ENCODE results near the gene FOXRED1.

The FOXRED1 gene

DNA sequence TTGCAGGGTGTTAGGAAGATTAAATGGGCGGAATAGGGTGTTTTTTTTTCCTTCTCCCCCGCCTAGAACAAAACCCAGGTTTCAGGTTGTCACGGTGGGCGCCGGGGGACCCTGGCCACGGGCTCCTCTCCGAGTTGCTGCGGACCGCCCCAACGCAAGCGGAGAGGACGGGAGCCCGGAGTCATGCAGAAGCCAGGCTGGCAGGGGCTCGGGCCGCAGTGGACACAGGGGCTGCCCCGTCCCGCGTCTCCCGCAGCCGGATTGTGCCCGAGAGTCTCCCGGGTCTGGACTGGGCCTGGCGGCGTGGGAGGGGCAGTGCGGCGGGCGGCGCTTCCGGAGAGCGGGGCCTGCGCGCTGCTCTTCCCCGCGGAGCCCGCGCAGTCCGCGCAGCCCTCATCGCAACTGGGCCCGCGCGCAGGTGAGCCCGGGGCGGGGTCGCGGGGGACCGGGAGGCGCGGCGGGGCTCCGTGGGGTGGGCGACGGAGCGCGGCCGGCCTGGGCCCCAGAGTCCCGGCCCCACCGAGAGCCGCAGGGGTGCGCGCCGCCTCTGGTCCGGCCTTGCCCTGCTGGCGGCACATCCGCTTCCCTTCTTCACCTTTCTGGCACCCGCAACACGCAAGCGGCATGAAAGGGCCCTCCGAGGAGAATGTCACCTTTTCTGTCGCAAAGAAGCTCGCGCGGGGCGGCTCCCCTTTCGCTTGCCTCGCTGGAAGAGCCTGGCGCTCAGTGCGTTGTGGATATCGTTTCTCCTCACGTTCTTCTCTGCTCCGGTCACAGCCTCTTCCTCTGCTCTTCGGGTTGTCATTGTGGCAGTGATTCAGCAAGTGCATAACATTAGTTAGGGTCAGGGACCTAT is 14.0 kb downstream of the FOXRED1 start, which contains the start of gene TIRAP:
Gene TIRAP, plus strand, starts transcription at position 358 of the 856 bp plus-strand sequence. CDS start 7,802 bp downstream, outside the sequence.
- no peaks in the 10 kb centered on the region for H3K9me3 Mint-ChIP-seq
- TF ChIP-seq, protein P1, sequence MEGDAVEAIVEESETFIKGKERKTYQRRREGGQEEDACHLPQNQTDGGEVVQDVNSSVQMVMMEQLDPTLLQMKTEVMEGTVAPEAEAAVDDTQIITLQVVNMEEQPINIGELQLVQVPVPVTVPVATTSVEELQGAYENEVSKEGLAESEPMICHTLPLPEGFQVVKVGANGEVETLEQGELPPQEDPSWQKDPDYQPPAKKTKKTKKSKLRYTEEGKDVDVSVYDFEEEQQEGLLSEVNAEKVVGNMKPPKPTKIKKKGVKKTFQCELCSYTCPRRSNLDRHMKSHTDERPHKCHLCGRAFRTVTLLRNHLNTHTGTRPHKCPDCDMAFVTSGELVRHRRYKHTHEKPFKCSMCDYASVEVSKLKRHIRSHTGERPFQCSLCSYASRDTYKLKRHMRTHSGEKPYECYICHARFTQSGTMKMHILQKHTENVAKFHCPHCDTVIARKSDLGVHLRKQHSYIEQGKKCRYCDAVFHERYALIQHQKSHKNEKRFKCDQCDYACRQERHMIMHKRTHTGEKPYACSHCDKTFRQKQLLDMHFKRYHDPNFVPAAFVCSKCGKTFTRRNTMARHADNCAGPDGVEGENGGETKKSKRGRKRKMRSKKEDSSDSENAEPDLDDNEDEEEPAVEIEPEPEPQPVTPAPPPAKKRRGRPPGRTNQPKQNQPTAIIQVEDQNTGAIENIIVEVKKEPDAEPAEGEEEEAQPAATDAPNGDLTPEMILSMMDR (IDR thresholded peaks at IDR 0.05), result no peak
- peaks cover 10% of the 10 kb centered on the region for H3K36me3 Mint-ChIP-seq (ENCODE audit: low read depth)
- H3K4me1 Mint-ChIP-seq, result peaks cover 39% of the 10 kb centered on the region
- peaks cover 7% of the 10 kb centered on the region for H3K27me3 Mint-ChIP-seq (ENCODE audit: low read depth, poor library complexity)
- DNase-seq, result peak; percentile 73
- peak within 1 kb of the TSS; percentile 94 for H3K4me3 Mint-ChIP-seq
- H3K27ac Mint-ChIP-seq, result no peak within 1 kb of the TSS

DNA sequence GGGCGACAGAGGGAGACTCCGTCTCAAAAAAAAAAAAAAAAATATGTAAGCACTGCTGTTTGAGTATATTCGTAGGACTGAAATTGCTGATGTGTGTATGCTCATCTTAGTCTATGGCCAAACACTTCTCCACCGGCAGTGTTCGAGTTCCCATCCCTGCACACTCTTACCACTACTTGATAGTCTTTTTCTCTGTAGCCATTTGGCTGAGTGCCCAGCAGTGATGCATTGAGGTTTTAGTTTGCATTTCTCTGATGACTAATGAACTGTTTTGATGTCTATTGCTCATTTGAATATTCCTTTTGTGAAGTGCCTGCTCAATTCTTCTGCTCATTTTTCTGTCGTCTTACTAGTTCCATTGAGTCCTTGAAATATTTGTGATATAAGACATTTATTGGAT is 15.9 kb downstream of the FOXRED1 start:
- no peak overlapping the region for H3K27ac Mint-ChIP-seq
- TF ChIP-seq, protein P1 (IDR thresholded peaks at IDR 0.05), result no peak

DNA sequence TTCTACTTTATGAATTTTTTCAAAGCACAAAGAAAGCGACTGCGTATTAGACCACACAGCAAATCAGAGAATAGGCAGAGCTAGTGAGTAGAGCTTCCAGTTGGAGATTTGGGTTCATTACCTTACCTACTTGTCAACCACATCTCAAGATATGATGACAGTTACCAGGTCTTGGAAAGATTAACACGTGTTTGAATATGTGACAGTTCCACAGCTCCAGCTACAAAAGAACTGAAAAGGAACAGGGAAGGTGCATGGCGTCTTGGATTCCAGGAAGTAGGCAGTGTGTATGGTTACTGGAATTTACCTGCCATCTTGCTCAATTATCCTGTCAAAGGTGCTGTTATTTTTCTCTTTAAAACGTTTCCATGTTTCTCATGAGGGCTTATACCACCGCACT is 19.3 kb downstream of the FOXRED1 start:
- H3K36me3 Mint-ChIP-seq (ENCODE audit: low read depth), result peaks cover 22% of the 10 kb centered on the region
- DNase-seq, result no peak
- peaks cover 11% of the 10 kb centered on the region for H3K27me3 Mint-ChIP-seq (ENCODE audit: low read depth, poor library complexity)
- H3K27ac Mint-ChIP-seq, result no peak overlapping the region
- TF ChIP-seq, protein P1 (IDR thresholded peaks at IDR 0.05), result no peak
- no peak overlapping the region for H3K4me3 Mint-ChIP-seq
- peaks cover 10% of the 10 kb centered on the region for H3K4me1 Mint-ChIP-seq
- H3K9me3 Mint-ChIP-seq, result no peaks in the 10 kb centered on the region

More for the DNA sequence above, 15.9 kb downstream of the FOXRED1 start:
- H3K9me3 Mint-ChIP-seq, result no peaks in the 10 kb centered on the region
- peaks cover 30% of the 10 kb centered on the region for H3K4me1 Mint-ChIP-seq
- no peak for DNase-seq
- H3K4me3 Mint-ChIP-seq, result peak overlapping the region; percentile 6
- H3K27me3 Mint-ChIP-seq (ENCODE audit: low read depth, poor library complexity), result peaks cover 7% of the 10 kb centered on the region
- H3K36me3 Mint-ChIP-seq (ENCODE audit: low read depth), result peaks cover 11% of the 10 kb centered on the region

DNA sequence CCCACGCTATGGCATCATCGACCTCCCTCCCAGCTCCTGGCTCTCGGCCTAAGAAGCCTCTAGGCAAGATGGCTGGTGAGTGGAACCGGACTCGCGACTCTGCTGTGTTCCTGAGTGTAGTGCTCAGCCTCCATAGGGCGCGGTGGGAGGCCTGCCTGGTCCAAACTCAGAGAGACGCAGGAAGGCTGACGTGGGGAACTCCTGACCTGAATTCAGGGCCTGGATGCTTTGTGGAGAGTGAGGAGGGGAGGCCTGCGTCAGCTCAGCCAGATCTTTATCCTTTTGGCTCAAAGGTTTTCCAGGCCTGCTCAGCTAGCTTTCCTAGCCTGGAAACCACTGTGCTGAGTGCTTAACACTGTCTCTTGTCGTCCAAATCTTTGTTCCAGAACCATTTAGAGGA is 21.9 kb downstream of the FOXRED1 start:
- H3K27me3 Mint-ChIP-seq (ENCODE audit: low read depth, poor library complexity), result peaks cover 7% of the 10 kb centered on the region
- H3K9me3 Mint-ChIP-seq, result no peaks in the 10 kb centered on the region
- no peaks in the 10 kb centered on the region for H3K4me1 Mint-ChIP-seq
- peak overlapping the region; percentile 65 for H3K27ac Mint-ChIP-seq
- H3K36me3 Mint-ChIP-seq (ENCODE audit: low read depth), result peaks cover 40% of the 10 kb centered on the region
- no peak overlapping the region for H3K4me3 Mint-ChIP-seq
- no peak for DNase-seq
- TF ChIP-seq, protein P1 (IDR thresholded peaks at IDR 0.05), result no peak

DNA sequence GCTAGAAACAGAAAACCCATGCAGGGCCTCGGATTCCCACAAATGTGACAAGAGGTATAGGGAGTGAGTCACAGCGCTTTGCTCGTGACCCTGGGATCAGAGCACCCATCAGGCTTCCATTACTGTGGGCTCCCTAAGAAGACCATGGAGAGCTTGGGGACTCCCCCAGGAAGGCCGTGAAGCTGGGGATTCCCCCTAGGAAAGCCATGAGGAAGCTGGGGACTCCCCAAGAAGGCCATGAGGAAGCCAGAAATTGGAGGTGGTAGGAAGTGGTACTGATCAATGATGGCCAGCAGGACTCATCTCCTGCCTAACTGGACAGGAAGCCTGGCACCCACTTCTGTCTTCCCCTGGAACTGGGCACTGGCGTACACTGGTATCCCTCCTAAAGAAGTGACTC is 24.8 kb downstream of the FOXRED1 start:
- no peak overlapping the region for H3K27ac Mint-ChIP-seq
- no peaks in the 10 kb centered on the region for H3K9me3 Mint-ChIP-seq
- H3K36me3 Mint-ChIP-seq (ENCODE audit: low read depth), result peaks cover 46% of the 10 kb centered on the region
- H3K4me3 Mint-ChIP-seq, result no peak overlapping the region
- H3K27me3 Mint-ChIP-seq (ENCODE audit: low read depth, poor library complexity), result peaks cover 4% of the 10 kb centered on the region
- TF ChIP-seq, protein P1 (IDR thresholded peaks at IDR 0.05), result no peak
- H3K4me1 Mint-ChIP-seq, result no peaks in the 10 kb centered on the region
- DNase-seq, result no peak

DNA sequence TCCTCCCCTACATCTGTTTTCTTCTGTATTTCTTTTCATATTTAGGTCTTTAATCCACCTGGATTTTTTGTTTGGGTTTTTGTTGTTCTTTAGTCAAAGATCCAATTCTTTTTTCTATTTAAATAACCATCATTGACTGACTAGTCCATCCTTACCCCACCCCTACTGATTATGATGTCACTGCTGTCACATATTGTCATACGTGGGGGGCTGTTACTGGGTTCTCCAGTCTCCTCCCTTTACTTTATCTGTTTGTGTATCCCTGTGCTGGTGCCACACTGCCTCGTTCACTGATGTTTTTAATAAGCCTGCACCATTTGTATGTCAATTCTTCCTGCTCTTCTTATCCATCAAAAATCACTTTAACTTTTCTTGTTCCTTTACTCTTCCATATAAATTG is 28.1 kb downstream of the FOXRED1 start:
- TF ChIP-seq, protein P1 (IDR thresholded peaks at IDR 0.05), result no peak
- Mint-ChIP-seq H3K27ac (no peak overlapping the region), H3K4me3 (no peak overlapping the region), H3K36me3 (ENCODE audit: low read depth) (peaks cover 64% of the 10 kb centered on the region), H3K27me3 (ENCODE audit: low read depth, poor library complexity) (no peaks in the 10 kb centered on the region), H3K9me3 (no peaks in the 10 kb centered on the region), H3K4me1 (no peaks in the 10 kb centered on the region)
- no peak for DNase-seq

Measured in nephron progenitor cell (in vitro differentiated cells).